ENCODE data around the gene SPATA9. TPM values are rescaled to one million over a fixed set of nuclear protein-coding genes. Genes with fewer than 3 reads are reported as not detected.

The SPATA9 gene
- total and polyA plus RNA-seq, 2 of the 8 experiments (the other 6 are each of a cell fraction or from before 2014, with no cell fraction given): not detected

DNA sequence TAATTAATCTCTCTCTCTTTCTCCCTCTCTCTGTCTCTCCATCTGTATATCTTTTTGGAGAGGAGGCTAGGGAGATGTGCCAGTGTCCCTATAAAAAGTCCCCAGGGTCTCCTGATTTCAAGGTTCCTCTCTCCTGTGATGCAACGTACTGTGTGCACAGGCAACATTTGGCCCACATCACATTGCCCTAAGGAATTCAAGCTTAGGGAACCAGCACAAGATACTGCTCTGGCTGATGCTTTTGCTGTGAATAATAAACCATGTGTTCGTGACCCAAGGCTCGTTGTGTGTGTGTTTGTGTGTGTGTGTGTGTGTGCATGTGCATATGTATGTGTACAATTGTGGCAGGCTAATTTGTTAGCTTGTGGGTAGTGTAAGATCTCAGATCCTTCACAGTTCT is 9.7 kb downstream of the SPATA9 start (continued):
- TF ChIP-seq BCL11A (IDR thresholded peaks at IDR 0.05; ENCODE audit: low read depth in 2 of 2, low read length in 2 of 2) (no peak), YY1 (IDR thresholded peaks at IDR 0.05; ENCODE audit: low read depth, low read length) (no peak), NRF1 (IDR thresholded peaks at IDR 0.05; ENCODE audit: low read depth, low read length) (no peak), KDM1A (IDR thresholded peaks at IDR 0.05; ENCODE audit: borderline replicate concordance, low read length) (no peak), SIX5 (IDR thresholded peaks at IDR 0.05; ENCODE audit: low read depth, low read length) (no peak), CEBPB (IDR thresholded peaks at IDR 0.05; ENCODE audit: low read depth, low read length) (no peak), HDAC2 (IDR thresholded peaks at IDR 0.05; ENCODE audit: borderline replicate concordance in 1 of 2, low read depth in 2 of 2, low read length in 2 of 2) (no peak)
- TF ChIP-seq, protein P1, sequence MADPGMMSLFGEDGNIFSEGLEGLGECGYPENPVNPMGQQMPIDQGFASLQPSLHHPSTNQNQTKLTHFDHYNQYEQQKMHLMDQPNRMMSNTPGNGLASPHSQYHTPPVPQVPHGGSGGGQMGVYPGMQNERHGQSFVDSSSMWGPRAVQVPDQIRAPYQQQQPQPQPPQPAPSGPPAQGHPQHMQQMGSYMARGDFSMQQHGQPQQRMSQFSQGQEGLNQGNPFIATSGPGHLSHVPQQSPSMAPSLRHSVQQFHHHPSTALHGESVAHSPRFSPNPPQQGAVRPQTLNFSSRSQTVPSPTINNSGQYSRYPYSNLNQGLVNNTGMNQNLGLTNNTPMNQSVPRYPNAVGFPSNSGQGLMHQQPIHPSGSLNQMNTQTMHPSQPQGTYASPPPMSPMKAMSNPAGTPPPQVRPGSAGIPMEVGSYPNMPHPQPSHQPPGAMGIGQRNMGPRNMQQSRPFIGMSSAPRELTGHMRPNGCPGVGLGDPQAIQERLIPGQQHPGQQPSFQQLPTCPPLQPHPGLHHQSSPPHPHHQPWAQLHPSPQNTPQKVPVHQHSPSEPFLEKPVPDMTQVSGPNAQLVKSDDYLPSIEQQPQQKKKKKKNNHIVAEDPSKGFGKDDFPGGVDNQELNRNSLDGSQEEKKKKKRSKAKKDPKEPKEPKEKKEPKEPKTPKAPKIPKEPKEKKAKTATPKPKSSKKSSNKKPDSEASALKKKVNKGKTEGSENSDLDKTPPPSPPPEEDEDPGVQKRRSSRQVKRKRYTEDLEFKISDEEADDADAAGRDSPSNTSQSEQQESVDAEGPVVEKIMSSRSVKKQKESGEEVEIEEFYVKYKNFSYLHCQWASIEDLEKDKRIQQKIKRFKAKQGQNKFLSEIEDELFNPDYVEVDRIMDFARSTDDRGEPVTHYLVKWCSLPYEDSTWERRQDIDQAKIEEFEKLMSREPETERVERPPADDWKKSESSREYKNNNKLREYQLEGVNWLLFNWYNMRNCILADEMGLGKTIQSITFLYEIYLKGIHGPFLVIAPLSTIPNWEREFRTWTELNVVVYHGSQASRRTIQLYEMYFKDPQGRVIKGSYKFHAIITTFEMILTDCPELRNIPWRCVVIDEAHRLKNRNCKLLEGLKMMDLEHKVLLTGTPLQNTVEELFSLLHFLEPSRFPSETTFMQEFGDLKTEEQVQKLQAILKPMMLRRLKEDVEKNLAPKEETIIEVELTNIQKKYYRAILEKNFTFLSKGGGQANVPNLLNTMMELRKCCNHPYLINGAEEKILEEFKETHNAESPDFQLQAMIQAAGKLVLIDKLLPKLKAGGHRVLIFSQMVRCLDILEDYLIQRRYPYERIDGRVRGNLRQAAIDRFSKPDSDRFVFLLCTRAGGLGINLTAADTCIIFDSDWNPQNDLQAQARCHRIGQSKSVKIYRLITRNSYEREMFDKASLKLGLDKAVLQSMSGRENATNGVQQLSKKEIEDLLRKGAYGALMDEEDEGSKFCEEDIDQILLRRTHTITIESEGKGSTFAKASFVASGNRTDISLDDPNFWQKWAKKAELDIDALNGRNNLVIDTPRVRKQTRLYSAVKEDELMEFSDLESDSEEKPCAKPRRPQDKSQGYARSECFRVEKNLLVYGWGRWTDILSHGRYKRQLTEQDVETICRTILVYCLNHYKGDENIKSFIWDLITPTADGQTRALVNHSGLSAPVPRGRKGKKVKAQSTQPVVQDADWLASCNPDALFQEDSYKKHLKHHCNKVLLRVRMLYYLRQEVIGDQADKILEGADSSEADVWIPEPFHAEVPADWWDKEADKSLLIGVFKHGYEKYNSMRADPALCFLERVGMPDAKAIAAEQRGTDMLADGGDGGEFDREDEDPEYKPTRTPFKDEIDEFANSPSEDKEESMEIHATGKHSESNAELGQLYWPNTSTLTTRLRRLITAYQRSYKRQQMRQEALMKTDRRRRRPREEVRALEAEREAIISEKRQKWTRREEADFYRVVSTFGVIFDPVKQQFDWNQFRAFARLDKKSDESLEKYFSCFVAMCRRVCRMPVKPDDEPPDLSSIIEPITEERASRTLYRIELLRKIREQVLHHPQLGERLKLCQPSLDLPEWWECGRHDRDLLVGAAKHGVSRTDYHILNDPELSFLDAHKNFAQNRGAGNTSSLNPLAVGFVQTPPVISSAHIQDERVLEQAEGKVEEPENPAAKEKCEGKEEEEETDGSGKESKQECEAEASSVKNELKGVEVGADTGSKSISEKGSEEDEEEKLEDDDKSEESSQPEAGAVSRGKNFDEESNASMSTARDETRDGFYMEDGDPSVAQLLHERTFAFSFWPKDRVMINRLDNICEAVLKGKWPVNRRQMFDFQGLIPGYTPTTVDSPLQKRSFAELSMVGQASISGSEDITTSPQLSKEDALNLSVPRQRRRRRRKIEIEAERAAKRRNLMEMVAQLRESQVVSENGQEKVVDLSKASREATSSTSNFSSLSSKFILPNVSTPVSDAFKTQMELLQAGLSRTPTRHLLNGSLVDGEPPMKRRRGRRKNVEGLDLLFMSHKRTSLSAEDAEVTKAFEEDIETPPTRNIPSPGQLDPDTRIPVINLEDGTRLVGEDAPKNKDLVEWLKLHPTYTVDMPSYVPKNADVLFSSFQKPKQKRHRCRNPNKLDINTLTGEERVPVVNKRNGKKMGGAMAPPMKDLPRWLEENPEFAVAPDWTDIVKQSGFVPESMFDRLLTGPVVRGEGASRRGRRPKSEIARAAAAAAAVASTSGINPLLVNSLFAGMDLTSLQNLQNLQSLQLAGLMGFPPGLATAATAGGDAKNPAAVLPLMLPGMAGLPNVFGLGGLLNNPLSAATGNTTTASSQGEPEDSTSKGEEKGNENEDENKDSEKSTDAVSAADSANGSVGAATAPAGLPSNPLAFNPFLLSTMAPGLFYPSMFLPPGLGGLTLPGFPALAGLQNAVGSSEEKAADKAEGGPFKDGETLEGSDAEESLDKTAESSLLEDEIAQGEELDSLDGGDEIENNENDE (IDR thresholded peaks at IDR 0.05; ENCODE audit: insufficient replicate concordance, low read length): no peak
